Medulla oblongata (tissue), 1 donor: ENCODE data around the gene C1QTNF7.

Experiments
- DNase-seq: peaks from one replicate; pipeline ENCODE4 v3.0.0-alpha.2; 2015; ENCODE audit errors: extremely low spot score

The C1QTNF7 gene

DNA sequence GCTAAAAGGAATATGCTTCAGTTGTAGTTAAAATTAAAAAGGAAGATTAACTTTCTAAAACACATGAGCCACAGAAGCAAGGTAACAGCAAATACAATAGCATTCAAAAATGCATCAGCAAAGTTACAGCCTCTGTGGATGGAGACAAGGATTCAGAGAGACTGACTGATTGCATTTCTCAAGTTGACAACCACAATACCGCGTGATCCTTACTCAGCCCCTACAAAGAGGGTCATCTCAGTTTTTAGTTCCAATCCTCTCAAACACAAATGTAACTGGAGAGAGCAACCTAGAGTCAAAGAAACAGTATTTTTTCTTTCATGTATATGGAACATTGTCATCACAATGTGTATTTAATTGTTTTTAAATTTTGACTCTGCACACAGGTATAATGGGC is 14.2 kb upstream of the C1QTNF7 start:
- no peak for DNase-seq

DNA sequence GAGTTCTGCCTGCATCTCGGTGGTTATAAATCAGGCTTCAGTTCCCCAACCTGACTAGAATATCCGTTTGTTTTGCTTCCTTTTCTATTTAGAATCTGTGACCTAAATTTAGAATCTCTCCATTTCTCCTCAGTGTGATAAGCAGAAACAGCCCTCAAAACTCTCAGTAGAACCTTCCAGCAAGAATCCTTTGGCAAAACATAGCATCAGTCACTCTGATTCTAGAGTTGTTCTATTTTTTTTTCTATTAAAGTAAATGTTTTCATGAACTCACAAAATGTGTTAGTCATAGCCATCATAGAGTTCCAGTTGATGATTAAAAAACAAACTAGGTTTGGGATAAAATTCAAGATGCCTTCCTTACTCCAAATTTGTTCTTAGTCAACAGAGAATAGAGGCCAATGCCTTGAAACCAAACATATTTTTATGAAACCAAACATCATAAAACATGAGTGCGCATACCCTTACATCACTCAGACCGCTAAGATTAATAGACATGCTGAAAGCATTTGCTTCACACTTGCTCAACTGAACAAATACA is 13.2 kb upstream of the C1QTNF7 start:
- peak; percentile 70 for DNase-seq

DNA sequence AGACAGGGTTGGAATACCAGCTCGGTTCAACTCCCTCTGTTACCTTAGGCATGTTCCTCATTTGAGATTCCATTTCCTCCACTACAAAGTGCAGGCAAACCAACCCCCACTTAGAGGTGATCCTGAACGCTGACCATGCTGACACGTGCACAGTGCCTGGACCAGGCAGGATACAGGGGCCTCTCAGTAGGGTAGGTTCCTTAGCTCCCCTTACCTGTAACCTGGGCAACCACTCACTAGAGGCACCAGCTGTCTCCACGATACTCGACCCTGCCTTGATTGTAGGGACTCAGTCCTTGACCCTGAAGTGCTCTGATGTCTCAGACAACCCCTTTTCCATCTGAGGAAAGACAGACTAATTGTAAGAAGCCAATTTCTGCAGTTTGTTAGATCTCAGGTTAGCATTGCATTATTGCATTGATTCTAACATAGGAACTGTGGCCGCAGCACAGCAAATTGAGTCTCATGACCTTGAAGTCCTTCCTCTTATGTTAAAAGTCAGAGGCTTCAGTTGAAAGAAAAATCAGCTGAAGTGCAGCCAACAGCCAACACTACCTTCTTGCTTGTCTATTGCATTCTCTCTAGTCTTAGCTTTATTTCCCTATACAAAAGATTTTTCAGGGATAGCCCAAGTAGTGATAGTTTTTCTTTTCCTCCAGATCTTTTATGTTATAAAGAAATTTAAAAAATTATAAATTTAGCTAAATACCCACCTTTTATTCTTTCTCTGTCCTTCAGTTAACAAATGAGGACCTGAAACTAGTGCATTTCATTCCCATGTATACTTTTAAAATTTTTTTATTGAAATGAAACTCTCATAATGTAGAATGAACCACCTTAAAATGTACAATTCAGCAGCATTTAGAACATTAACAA is 11.2 kb upstream of the C1QTNF7 start:
- DNase-seq: peak; percentile 63

DNA sequence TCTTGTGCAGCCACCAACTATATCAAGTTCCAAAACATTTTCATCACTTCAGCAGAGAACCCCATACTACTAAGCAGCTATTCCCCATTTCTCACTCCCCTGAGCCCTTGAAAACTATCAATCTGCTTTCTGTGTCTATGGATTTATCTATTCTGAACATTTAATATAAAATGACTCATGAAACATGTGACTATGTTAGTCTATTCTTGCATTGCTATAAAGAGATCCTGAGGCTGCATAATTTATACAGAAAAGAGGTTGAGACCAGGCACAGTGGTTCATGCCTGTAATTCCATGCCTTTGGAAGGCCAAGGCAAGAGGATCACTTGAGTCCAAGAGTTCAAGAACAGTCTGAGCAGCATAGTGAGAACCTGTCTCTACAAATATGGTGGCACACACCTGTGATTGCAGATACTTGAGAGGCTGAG is 10.6 kb upstream of the C1QTNF7 start:
- no peak for DNase-seq

DNA sequence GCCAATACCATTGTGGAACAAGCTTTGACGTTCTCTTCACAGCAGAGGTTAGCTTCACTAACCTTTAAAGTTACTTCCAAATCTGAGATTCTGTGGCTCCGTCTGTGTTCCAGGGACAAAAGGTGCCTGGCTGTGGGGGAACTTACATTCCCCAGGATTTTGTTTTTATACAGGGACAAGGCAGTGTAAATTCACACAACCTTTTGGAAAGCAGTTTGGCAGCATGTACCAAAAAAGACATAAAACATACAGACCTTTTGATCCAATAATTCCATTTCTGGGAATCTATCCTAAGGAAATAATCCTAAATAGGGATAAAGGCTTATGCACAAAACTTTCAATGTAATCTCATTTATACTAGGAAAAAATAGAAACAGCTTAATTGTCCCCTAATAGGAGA is 8.9 kb upstream of the C1QTNF7 start:
- no peak for DNase-seq

DNA sequence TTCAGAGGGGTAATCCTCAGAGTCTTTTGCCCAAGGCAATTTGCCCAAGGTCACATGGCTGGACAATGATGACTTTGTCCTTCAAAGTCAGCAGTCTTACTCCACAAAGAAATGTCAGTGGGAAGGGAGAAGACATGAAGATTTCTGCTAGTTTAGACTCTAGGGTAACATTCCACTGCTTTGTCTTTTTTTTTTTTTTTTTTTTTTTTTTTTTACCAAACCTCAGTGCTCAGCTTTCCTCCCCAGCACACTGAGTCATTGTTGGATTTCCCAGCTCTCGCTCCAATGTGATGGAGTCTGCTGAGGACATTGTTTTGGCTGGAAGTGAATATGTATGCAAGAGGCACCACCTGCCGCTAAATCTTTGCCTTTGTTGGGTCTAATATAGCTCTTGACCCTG is 7.2 kb upstream of the C1QTNF7 start:
- peak; percentile 75 for DNase-seq

DNA sequence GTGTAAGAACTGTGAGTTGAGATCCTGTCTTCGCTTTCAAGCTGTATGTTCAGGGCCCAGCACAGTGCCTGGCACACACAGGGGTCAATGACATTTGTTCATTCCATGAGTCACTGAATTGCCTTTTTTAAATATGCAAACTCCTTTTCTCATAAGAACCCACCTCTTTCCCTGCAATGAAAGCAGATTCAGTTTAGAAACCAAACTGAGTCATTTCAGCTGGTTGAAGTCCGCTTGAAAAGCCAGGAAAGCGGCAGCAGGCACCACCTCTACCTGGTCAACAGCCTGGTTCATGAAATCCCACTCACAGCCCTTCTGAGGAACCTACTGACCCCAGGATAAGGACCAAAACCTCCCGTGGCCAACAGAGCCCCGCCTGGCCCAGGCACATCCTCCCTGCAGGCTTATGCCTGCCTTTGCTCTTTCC is 4.5 kb upstream of the C1QTNF7 start:
- DNase-seq: no peak

DNA sequence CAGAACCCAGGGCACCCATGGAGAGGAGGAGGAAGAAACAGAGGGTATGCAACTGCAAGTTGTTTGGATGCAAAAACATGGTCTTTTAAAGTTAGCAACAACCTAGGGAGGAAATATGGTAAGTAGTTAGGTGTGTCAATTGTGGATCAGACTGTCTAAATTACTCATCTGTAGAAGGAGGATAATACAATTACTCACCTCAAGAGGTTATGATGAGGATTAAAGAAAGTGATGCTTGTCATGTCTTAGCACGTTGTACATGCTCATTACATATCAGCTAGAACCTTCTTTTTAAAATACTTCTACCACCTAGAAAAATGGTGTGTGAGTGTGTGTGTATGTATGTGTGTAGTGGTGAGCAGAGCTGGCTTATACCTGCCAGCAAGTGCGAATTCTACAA is 2.3 kb upstream of the C1QTNF7 start:
- DNase-seq: no peak

DNA sequence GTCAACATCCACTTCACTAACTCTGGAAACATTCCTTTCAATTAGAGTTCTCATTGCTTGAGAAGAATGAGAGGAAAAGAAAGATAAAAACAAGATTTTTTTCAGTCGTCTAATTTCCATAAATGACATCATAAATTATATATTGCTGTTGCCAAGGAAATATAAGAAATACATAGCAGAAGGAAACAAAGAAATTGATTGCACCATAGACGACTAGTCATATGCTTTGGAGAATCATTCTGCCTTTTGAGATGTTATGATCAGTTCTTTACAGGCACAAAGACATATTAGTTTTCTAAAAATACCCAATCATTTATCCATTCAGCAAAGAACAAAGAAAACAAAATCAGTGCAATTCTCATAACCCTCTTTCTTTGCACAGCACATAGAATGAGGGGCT is 672 bp upstream of the C1QTNF7 start:
- no peak for DNase-seq

DNA sequence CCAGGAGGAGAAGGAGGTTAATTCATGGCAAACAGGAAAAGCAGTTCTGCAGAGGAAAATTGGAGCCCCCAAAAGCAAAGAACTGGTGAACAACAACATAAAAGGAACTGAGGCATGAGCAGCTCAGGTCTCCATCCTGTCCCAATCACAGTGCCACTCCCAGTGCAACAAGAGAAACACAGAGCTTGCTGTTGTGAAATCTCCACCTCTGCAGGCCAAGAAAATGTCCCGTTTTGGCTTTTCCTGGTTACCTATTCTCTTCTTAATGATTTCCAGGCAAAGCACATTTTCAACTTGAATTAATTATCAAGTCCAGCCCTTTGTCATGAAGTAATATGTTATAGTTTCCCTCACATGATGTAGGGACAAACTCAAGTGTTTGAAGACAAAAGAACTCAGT is 778 bp downstream of the C1QTNF7 start:
- no peak for DNase-seq

DNA sequence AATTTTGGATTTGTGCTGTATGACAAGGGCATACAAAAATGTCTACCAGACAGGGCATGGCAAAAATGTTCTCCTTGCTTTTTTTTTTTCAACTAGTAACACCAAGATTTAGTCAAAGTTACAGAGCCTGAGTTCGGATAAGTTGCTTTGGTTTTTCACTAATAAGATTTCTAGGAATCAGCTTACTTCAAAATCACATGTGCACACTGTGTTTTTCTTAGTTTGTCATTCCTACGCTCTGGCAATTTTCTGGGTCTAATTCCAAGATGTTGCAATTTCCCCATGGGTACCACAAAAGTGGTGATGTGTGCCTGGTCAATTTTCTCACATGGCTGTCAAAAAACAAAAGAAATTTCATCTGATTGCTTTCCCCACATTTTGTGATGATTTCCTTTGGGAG is 6.3 kb downstream of the C1QTNF7 start:
- DNase-seq: no peak

DNA sequence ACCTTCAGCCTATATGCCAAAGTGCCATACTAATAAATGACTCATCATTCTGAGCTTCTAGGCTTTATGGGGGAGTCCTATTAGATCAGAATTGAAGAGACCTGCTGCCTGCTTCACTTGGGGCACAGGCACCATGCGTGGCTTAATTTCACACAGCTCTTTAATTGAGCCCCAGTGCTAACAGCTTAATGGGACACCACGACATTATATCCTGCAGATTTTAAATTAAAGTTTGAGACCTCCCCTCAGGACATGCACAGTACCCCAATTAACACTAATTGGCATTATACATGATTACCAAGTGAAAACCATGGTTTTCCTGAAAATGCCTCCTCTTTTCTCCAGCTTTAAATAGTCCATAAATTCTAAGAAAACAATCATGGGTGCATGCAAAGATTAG is 6.8 kb downstream of the C1QTNF7 start:
- no peak for DNase-seq

DNA sequence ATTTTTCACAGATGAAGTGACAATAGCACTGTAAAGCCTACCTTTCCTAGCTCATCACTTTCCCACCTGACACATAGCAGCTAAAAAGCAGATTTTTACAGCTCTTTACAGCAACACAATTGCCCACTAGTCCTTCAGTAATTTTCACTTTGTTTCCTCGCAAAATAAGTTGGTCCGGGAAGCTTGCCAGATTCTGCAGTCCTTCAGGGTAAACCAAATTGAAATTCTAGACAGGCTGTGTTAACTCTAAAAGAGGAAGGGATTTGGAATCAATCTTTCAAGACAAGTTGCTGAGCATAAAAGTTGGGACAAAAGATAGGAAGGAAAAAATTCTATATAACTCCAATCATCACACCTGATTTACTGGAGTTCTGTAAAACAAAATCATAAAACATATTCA is 8.7 kb downstream of the C1QTNF7 start:
- DNase-seq: peak; percentile 74

DNA sequence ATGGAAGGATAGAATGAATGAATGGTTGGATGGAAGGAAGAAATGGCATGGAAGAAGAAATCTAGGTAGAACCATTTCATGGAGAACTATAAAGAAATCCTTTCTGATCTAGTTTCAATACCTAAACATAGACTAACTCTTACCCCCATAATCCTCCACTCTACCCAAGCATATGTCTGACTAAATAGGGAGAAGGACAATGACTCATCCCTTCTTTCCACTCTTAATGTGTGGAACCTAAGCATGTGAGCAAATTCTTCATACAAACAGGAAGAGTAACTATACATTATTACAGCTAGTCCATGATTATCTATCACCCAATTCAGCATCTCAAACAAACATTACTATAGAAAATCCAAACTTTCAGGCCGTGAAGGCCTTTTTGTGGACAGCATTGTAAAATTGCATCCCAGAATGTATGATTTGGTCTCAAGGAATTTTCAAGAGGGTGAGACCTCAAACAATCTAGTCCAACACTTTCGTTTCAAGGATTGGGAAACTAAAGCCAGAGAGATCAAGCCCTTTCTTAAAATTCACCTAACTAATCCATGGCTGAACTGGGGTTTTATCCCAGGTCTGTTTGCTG is 11.2 kb downstream of the C1QTNF7 start:
- no peak for DNase-seq

DNA sequence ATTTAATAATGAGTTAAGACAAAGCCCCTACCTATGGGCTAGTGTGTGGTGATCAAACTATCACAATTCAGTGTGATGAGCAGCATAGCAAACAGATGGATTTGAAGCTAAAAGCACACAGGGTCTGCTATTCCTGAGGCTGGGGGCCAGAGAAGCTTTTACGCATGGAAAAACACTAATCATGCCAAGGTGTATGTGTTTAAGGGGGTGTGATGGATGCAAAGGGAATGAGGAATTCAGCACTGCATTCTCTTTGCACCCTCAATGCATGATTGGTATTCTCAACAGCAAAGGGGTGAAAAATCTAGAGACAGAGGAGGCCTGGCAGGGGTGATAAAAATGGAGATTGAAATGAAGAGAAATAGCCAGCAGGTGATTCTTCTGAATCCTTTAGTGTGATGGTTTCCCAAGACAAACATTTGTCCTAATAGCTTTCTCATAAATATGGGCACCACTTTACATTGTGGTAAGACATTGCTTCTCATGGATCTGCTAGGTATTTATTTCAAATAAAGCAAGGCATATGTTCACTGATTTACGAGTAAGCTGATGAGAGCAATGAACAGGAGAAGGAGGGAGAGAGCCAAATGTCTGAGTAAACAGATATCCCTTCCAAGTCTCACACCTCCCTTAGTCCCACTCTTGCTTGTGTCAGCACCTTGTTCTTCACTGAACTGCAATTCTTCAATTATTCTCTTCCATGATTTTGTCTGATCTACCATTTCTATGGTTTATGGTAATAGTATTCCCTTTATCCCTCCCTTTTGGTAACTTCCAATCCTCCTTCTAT is 15.7 kb downstream of the C1QTNF7 start:
- DNase-seq: no peak

DNA sequence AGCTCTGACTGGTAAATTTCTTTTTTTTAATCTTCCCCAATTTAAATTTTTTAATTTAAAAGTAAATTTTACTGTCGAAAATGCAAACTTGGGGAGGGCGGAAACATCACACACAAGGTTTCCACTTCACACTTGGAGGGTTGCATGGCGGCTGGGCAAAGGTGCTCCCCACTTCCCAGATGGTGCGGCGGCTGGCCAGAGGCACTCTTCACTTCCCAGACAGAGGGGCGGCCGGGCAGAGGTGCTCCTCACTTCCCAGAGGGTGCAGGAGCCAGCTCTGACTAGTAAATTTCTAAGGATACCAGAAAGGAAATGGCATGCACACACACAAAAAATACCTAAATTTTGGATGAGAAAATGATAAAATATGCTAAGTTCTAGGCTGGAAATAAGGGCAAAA is 16.4 kb downstream of the C1QTNF7 start:
- no peak for DNase-seq

DNA sequence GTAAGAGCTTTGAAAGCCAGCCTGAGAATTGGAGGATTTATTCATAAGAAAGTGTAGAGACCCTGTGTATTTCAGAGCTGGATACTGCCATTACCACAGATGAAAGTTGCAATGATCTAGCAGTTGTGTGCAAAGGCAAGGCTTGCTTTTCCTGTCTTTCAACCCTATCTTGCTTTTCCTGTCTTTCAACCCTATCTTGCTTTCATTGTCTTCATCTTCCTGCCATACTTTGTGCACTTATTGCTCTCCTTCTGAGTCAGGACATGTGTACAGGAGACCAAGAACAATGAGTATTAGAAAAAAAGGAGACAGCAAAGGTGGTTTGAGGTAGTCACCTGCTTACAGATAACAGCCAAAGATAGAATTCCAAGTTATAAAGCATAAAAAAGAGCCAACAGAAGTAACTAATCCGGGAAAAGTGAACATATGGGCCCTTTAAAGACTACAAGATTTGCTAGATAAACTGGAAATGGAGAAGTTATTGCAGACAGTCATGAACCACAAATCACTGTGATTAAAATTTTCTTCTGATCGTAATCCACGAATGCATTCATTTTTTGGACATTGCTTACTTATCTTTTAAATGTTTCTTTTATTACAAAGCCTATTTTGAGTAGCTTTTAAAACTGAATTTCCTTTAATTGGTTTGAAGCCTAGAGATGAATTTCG is 17.2 kb downstream of the C1QTNF7 start:
- no peak for DNase-seq

DNA sequence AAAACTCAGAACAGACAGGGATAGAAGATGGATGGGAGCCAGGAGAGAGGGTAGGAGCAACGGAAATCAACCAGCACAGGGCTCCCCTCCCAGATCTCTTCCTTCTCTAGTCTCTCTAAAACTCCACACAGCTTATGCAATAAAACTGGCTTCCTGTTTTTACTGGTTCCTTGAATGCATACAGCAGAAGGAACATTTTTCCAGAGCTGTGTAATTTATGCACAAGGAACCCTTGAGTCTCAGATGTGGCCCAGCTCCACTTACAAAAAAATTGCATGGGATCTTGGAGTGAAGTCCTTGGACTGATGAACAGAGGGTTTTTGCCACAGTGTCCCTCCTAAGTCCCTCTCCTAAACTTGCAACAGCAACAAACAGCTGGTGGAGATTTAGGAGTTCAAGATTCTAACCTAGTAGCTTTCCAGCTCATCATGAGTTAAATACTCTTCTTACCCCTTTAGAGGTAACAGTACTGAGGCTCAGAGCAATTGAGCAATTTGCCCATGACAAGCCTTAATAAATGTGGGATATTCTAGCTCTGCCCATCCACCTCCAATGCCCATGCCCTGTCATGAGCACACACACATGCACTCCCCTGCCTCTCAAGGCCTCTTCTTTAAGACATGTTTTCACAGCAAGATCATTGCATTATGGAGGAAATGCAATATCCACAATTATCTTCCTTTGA is 23.5 kb downstream of the C1QTNF7 start:
- peak; percentile 25 for DNase-seq

DNA sequence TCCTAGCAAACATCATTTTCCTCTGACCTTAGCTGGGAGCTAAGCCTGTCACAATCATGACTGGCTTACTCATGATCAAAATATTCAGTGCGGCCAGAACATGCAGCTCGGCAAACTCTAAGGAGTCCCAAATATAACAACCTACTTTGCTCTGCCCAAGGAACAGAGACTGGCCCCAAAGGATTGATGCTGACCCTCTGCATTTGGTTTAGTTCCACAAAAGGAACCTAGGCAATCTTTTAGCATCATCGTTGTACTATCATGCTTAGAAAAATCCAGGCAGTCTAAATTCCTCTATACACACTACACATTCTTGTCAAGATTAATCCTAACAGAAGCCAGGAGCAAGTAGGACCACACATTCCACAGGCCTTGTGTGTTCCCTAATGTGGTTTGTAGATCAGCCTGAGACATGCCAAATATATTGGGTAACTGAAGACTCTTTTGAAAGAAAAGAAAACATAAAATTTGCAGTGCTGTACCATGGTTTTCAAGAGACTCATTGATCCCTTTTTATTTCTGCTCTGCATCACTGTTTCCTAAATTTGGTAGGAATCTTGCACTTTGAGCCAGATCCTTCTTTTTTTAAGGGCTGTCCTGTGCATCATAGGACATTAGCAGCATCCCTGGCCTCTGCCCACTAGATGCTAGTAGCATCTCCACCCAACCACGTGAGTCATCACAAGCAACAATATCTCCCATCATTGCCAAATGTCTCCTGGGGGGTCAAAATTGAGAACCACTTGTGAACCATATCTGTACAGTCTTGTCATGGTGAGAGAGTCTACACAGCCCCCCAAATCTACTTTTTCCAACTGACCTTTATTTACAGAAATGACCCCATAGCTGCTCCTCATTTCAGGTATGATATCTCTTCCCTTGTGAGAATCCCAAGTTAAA is 24.3 kb downstream of the C1QTNF7 start:
- DNase-seq: no peak

DNA sequence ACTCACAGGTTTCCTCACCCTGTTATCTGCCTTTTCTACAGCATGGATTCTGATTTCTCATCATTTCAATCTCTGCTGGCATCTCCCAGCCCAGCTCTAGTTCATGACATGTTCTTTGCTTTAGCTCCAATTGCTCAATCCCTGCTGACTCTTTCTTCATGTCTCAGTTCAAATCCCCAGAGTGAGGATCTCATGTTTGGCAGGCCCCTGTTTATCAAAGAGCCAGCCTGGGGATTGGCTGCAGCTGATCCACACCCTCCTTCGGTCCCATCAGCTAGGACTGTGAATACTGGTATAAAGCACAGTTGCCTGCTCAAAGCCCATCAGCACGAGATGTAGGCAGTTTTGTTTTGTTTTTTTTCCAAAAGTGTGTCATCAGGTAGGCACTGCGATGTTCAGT is 27.5 kb downstream of the C1QTNF7 start:
- DNase-seq: no peak
